Adrenal gland (tissue), 5 donors: Measurements from ENCODE around the gene MRPL34.

Source experiments
- CTCF ChIP-seq, 6 experiments: fragments of 450-650 bp in 4 of 6; fragments of 200-600 bp in 2 of 6; sonication (generic) in 1 of 6; IDR thresholded peaks; 1 replicate in 5 of 6; 2 replicates in 1 of 6; pipeline versions ENCODE4 v1.5.1 to v1.8.0; 2016 to 2021; ENCODE audit warnings: antibody characterized with exemption in 6 of 6, mild to moderate bottlenecking in 2 of 6, moderate library complexity in 1 of 6
- POLR2A ChIP-seq, 2 donors: fragments of 450-650 bp; IDR thresholded peaks; one replicate each; pipeline ENCODE4 v1.6.1; 2017; ENCODE audit warnings: antibody characterized with exemption in 2 of 2, mild to moderate bottlenecking in 2 of 2, moderate library complexity in 1 of 2
- donor health status: DM: no; HTN: no; CAD: no.

GRCh38 chr19:17286263-17286662 lies 19.4 kb upstream of the MRPL34 start:
- TF ChIP-seq CTCF (IDR thresholded peaks at IDR 0.05) (no peak), POLR2A (IDR thresholded peaks at IDR 0.05) (no peak)
